OCI-LY1 (cell line): Measurements from ENCODE around the gene GLI2.

ENCODE experiments used
- H2AFZ ChIP-seq: fragments of 200-600 bp; sonication (generic), shearing (Covaris generic); 2 replicates; pipeline ENCODE4 v1.6.0; 2014; ENCODE audit warnings: antibody characterized with exemption, mild to moderate bottlenecking, low read length
- H3F3A ChIP-seq: fragments of 200-600 bp; sonication (generic), shearing (Covaris generic); 2 replicates; pipeline ENCODE4 v1.6.0; 2014; ENCODE audit warnings: mild to moderate bottlenecking, antibody characterized with exemption, low read length, moderate library complexity; ENCODE audit not compliant: insufficient read depth
- H3K27ac ChIP-seq: fragments of 200-600 bp; sonication (generic); 2 replicates; pipeline ENCODE4 v1.5.1; 2014; ENCODE audit warnings: low read length, mixed run types, mild to moderate bottlenecking, low read depth; ENCODE audit not compliant: poor library complexity, severe bottlenecking
- H3K27me3 ChIP-seq: fragments of 200-600 bp; sonication (generic); 2 replicates; pipeline ENCODE4 v1.6.0; 2014; ENCODE audit warnings: antibody characterized with exemption, mild to moderate bottlenecking, low read length, moderate library complexity; ENCODE audit not compliant: insufficient read depth
- H3K36me3 ChIP-seq: fragments of 200-600 bp; sonication (generic); 2 replicates; pipeline ENCODE4 v1.6.1; 2014; ENCODE audit warnings: mild to moderate bottlenecking, antibody characterized with exemption, low read length, moderate library complexity, mixed read lengths; ENCODE audit not compliant: insufficient read depth
- H3K4me1 ChIP-seq: fragments of 200-600 bp; sonication (generic); 2 replicates; pipeline ENCODE4 v1.5.1; 2014; ENCODE audit warnings: mild to moderate bottlenecking, low read length, moderate library complexity; ENCODE audit not compliant: insufficient read depth, severe bottlenecking
- H3K4me2 ChIP-seq: fragments of 200-600 bp; sonication (generic), shearing (Covaris generic); 2 replicates; pipeline ENCODE4 v1.6.1; 2014; ENCODE audit warnings: low read length
- H3K4me3 ChIP-seq: fragments of 200-600 bp; sonication (generic); 2 replicates; pipeline ENCODE4 v1.5.1; 2014; ENCODE audit warnings: low read length, low read depth, mild to moderate bottlenecking, mixed read lengths; ENCODE audit not compliant: poor library complexity, severe bottlenecking
- H3K79me2 ChIP-seq: fragments of 200-600 bp; shearing (Covaris generic); 2 replicates; pipeline ENCODE4 v1.6.1; 2016; ENCODE audit warnings: mixed run types, low read length, mixed read lengths; ENCODE audit not compliant: insufficient read depth
- H3K9ac ChIP-seq: fragments of 200-600 bp; sonication (generic), shearing (Covaris generic); 2 replicates; pipeline ENCODE4 v1.6.1; 2014; ENCODE audit warnings: mild to moderate bottlenecking, low read length, mixed read lengths
- H3K9me2 ChIP-seq: fragments of 200-600 bp; sonication (generic), shearing (Covaris generic); 2 replicates; pipeline ENCODE4 v1.6.1; 2014; ENCODE audit warnings: low read depth, mild to moderate bottlenecking, low read length, mixed read lengths
- H3K9me3 ChIP-seq: fragments of 200-600 bp; shearing (Covaris generic); 2 replicates; pipeline ENCODE4 v1.6.1; 2014; ENCODE audit warnings: low read length, mixed read lengths
- H4K20me1 ChIP-seq: fragments of 200-600 bp; sonication (generic), shearing (Covaris generic); 2 replicates; pipeline ENCODE4 v1.6.0; 2016; ENCODE audit warnings: mild to moderate bottlenecking, low read length; ENCODE audit not compliant: insufficient read depth
- CTCF ChIP-seq: fragments of 200-600 bp; sonication (generic), shearing (Covaris generic); IDR thresholded peaks from 2 replicates; pipeline ENCODE4 v1.5.1; 2017; ENCODE audit warnings: mild to moderate bottlenecking, antibody characterized with exemption, low read length, moderate library complexity, mixed read lengths
- EZH2 ChIP-seq: fragments of 200-600 bp; sonication (generic), shearing (Covaris generic); IDR thresholded peaks from 2 replicates; pipeline ENCODE4 v1.8.0; 2017; ENCODE audit warnings: borderline replicate concordance, mixed run types, mild to moderate bottlenecking, antibody characterized with exemption, low read length, moderate library complexity, mixed read lengths

The GLI2 gene

GRCh38 chr2:120783371-120783791, 47.7 kb downstream of the GLI2 start:
- Histone ChIP-seq H3K4me2 (no peak overlapping the region), H3K79me2 (no peaks in the 10 kb centered on the region), H3K27me3 (no peaks in the 10 kb centered on the region), H3K27ac (no peak overlapping the region), H3F3A (no peaks in the 10 kb centered on the region), H3K9me2 (no peaks in the 10 kb centered on the region), H3K9ac (no peak overlapping the region), H2AFZ (no peak overlapping the region), H3K36me3 (no peaks in the 10 kb centered on the region), H3K9me3 (no peaks in the 10 kb centered on the region), H4K20me1 (no peaks in the 10 kb centered on the region), H3K4me1 (no peaks in the 10 kb centered on the region), H3K4me3 (no peak overlapping the region)
- no peak for TF ChIP-seq EZH2
- TF ChIP-seq CTCF: no peak

DNA sequence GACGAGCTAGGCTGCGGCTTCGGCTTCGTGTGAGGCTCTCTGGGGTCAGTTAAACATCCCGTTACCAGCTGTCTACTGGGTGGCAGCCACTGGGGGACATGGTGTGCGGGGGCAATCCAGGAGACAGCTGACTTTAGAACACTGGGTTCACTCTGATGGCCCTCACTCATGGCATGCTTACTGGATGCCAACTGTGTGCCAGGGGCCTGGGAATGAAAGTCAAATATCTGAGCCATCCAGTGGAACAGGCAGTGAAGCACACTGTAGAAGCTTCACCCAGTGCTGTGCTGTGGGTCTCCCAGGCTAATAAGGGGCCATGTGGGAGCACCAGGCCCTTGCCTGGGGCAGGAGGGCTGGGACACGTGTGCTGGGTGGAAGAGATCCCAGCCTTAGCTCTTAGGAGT, 48.3 kb downstream of the GLI2 start:
- Histone ChIP-seq H2AFZ (no peak overlapping the region), H3K9me3 (no peaks in the 10 kb centered on the region), H3K4me3 (no peak overlapping the region), H3K27ac (no peak overlapping the region), H3K4me2 (no peak overlapping the region), H3K9me2 (no peaks in the 10 kb centered on the region), H3F3A (no peaks in the 10 kb centered on the region), H3K9ac (no peak overlapping the region), H4K20me1 (no peaks in the 10 kb centered on the region), H3K4me1 (no peaks in the 10 kb centered on the region), H3K36me3 (no peaks in the 10 kb centered on the region), H3K27me3 (no peaks in the 10 kb centered on the region), H3K79me2 (no peaks in the 10 kb centered on the region)
- TF ChIP-seq EZH2 (no peak), CTCF (no peak)
